HG02870 (cell line): ENCODE data around the gene CAMSAP1.

Experiments
- ATAC-seq: cut with Tn5 transposase; IDR thresholded peaks from one replicate; pipeline ENCODE4 v1.9.1; 2021; ENCODE audit warnings: mild to moderate bottlenecking, moderate library complexity; ENCODE audit not compliant: unreplicated experiment

Gene CAMSAP1

DNA sequence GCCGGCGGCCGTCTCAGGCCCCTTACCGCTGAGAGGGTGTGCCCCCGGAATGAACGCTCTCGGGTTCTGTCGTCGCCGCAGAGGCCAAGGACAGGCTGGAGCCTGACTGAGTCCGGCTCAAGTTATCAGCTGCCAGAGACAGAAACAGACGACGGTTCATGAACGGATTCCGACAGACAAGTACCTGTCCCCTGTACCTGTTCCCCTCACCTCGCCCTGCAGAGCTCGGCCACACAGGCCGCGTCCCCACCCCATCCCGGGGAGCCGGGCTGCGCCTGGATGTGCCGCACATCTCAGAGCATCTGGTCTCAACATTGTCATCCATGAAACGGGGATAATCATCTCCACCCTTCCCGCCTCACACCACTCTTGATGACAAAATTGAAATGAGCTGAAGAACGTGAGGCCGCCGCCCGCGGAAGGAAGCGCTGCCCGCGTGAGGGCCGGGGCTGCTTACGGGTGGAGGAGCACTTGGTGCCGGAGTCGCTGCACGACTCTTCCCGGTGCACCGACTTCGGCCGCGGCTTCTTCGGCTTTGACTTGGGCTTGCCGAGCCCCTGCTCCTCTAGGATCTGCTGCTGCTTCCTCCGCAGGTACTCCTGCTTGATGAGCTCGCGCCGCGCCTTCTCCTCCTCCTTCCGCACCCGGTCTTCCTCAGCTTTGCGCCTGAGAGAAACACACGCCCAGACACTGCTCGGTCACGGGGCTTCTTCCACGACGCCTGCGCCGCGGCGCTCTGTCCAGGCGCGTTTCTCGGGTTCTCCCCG is 89.2 kb downstream of the CAMSAP1 start:
- no peak for ATAC-seq

DNA sequence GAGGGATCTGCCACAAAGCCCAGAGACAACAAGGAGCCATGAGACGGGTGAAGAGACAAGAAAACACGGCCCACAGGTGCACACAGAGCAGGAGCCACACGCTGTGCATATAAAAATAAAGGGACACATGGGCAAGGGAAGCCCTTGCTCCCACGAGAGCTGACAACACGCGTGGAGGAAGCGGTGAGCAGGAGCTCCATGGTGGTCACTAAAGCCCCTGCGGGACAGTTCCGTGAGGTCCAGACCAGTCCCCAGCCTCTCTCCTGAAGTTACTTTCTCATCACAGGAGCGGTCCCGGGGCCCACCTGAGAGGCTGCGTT is 90.7 kb downstream of the CAMSAP1 start:
- ATAC-seq: no peak

DNA sequence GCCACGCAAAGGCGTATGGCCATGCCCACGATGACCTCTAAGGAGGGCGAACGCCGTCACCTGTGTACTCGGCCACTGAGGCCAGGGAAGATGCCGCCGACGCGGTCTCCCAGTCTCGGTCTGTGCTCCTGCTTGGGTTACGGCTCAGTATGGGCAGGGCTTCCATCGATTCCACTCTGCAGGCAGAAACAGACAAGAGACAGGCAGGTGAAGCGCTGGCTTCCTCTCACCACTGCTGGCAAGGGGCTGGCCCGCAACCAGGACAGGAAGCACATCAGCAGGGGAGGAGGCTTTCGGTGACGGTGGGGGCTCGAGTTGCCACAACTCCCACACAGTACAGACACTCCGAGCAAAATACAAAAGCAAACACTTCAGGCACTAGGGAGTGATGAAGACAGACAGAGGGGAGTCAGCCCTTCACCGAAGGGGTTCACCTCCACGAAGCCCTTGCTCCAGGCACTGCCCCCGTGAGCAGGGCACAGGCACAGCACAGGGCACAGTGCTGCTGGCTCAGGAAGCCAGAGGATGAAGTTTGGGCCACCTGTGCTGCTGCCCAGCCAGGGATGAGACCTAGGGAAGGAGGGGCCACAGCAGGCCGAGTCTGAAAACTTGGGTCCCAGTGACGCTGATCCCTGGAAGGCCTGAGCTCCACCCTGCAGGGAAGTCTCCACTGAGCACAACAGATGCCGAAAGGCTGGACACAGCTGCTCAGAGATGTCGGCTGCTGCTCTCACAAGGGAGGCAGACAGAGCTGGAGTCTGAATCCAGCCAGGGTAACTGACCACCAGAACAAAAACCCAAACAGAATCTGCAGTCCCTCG is 91.3 kb downstream of the CAMSAP1 start:
- no peak for ATAC-seq

DNA sequence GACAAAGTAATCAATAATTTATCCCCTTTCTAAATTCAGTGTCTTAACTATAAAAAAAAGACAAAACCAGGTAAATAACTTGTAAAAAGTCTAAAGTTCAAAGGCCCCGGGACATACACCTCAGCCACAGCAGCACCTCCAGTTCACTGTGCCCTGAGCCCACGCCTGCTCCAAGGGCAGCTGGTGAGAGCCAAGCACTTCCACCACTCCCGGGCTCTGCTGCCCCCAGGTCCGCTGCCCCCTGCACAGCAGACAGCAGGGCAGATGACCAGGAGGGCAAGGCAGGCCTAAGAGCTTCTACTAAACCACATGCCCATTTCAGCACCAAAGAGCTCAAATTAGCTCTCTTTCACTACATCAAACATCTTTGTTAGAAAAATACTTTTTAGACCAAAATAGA is 91.9 kb downstream of the CAMSAP1 start:
- no peak for ATAC-seq

DNA sequence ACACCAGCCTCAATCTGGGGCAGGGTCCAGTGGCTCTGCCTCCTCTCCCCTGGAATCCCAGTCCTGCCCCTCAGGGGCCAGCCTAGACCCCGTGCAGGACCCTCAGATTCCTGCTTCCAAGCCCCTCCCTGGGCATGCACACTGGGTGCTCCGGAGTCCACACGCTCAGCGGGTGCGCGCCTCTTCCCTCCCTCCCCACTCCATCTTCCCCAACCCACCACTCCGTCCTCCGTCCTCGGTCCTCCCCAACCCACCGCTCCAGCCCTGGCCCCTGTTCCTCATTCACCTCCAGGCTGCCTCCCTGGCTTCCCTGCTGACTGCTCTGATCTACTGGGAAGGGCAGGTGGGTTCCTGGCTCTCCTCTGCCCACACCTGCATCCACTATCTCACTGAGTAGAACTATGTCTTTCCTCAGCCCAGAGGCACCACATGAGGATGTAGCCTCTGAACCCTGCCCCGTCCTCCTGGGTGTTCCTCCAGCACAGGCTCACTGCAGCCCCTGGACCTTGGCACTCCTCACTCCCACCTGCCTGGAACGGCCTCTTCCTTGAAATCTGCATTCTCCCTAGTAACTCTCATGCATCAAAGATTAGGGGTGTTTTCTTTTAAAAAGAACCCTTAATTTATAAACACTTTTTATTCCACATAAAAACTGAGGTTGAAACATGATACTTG is 92.8 kb downstream of the CAMSAP1 start:
- no peak for ATAC-seq

DNA sequence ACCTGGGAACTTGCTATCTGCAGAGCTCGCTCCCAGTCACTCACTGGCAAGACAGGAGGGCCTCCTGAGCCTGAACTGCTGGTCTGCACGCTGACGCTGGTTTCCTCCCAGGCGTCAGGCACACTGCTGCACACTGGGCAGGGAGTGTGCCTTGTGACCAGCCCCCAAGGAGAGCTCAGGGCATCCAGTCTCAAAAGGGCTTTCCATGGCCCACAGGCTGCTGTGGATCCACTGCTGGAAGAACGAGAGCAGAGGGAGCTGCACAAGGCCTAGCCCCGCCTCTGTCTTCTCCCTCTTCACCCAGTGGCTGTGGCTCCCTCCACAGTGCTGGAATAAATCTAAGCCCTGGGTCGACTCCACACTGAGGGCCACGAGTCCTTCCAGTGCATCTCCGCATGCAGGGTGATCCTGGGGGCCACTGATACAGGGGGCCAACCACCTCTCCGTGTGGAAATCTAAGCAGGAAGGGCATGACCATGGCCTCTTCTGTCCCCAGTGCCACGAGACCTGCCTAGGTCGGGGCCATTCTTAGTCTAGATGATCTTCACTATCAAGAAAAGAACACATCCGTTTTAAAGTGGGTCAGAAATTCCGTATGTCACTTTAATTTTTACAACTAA is 93.6 kb downstream of the CAMSAP1 start:
- no peak for ATAC-seq

DNA sequence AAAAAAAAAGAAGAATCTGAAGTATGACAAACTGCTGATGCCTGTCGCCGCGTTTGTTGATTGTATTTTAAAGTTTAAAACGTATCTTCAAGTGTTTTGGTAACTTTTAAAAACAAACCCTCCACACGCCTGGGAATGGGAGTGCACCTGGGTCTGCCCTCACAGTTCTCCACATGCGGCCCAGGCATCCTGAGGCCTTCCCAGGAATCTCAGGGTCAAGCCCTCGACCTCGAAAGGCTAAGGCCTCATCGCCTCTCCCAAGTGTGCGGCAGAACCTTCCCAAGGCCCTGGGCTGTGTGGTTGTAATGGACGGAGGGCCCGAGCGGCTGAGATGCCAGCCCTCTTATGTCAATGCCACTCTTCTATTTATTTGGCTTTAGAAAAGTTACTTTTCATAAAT is 94.4 kb downstream of the CAMSAP1 start:
- ATAC-seq: no peak

DNA sequence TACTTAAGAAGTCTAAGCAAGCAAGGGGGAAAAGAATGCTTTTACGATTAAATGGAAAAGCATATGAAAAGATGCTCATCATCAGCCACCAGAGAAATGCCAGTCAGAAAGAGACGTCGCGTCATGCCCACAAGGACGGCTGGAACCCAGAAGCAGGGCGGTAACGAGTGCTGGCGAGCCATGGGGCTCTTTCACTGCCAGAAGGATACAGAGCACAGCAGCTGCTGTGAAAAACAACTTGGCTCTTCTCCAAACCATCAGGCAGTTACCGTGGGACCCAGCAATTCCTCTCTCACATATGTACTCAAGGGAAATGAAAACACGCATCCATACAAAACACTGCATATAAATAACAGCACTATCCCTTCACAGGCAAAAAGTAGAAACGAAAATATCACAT is 95.5 kb downstream of the CAMSAP1 start:
- ATAC-seq: no peak

DNA sequence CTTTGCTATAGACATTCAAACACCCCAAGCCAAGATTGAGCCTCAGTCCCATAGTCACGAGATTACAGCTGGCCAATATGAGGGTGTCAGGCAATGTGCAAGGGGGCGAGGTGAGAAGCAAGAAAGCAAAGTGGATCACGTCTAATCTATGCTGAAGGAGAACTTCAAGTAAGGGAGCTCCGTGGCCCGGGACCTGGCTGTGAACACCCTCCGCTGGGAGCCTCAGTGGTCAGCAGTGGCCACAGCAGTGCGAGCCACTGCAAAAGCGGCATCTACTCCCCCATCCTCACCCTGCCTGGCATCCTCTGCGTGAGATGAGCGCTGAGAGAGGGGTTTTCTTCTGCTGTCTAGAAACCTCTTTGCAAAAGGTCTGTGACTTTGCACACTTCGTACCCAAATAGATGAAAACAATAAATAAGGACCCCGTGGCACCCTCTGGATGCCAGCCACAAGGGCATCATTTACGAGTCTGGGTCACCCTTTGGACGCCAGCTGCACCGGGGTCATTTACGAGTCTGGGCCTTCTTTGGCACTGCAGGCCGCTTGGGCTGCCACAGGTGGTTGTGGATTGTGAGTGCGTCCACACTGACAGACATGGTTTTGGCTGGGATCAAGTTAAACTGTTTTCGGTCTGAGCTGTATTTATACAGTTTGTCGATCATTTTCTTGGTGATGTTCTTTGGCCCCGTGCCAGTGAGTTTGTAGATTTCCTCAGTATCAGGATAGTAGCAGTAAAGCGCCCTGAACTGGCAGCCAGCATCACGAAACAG is 96.4 kb downstream of the CAMSAP1 start:
- no peak for ATAC-seq

DNA sequence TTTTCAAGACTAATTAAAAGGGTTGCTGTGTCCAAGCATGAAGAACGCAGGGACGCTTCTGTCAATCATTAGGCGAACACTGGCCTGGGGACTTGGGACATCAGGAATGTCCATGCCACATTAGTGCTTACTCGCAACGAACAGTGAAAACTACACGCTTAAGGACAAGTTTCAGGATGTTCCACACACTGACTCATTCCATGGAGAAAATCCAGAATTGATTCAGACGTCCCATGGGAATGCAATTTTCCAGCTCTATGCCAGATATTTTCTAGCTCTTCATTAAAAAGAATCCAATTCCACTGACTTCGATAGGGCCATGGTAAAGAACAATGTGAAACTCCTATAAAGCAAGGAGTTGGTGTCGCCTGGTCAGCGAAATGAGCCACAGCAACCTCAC is 98.2 kb downstream of the CAMSAP1 start:
- no peak for ATAC-seq

DNA sequence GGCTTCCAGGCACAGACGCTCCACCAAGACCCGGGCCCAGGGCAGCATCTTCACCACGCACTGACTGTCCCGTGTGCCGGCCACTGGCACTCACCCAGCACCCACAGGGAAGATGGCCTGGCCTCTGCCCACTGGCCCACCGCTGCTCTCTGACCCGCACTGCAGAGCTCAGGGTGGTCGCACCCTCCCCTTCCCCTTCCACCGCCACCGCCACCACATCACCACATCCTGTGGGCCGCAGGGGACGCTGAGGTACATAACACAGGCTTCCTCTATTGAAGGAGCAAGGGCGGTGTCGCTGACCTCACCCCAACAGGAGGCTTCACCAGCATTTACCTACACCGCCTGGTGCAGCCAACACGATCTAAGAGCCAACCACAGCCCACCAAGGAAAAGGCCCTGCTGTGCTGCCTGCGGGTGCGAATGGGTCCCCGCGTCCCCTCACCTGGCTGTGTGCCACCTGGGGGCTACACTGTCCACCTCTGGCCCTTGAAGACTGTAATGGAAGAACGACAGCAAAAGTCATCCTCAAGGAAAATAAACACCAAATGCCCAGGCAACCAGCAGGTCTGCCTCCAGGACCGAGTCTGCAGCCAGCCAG is 101.8 kb downstream of the CAMSAP1 start:
- ATAC-seq: no peak

DNA sequence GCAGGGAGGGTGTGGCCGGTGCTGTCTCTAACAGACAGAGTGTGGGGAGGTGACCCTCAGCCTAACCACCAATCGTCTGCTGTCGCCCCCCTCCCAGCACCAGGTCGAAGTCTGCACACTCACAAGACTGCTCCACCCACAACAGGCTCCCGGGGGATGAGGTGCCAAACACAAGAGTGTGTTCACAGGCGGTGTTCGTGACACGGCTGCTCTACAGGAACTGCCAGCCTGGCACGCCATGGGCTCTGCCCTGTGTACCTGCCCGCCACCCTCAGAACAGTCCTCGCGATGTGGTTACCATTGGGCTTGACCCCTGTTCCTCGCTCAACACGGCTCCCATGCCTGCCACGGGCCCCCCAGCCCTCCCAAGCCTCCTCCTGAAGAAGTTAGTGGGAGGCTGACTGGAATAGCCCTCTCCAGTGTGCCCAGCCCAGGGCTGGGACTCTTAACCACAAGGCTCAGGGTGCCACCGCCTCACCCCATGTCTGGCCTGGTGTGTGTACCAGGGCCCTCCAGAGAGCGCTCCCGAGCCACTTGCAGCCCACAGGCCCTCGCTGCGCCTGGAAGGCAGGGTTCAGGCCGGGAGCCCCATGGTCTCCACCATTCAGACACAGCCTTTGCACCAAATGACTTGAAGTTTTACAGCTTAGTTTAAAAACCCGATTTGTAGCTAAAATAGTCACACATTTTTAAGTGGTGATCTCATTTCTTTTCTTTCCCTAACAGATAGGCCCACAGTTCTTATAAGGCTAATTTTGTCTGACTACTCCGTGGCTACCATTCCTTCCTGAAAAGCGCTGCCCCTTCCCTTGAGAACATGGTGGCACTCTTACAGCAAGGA is 102.5 kb downstream of the CAMSAP1 start:
- no peak for ATAC-seq

DNA sequence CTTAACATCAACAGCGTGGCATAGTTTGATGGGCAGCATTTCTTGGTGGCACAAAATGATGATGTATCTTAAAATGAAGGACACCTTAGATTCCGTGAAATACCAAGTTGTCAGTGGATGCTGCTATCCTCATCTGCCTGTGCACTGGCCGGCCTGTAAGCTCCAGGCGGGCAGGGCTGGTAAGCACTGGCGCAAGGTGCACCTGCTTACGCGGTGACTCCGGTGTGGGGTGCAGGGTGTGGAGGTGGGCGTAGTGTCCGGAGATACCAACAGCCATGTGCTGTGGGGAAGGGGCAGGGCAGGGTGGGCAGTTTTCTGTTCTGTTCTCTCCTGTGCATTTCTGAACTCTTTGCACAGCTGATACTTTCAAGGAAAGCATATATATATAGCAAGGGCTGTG is 103.9 kb downstream of the CAMSAP1 start:
- ATAC-seq: no peak

DNA sequence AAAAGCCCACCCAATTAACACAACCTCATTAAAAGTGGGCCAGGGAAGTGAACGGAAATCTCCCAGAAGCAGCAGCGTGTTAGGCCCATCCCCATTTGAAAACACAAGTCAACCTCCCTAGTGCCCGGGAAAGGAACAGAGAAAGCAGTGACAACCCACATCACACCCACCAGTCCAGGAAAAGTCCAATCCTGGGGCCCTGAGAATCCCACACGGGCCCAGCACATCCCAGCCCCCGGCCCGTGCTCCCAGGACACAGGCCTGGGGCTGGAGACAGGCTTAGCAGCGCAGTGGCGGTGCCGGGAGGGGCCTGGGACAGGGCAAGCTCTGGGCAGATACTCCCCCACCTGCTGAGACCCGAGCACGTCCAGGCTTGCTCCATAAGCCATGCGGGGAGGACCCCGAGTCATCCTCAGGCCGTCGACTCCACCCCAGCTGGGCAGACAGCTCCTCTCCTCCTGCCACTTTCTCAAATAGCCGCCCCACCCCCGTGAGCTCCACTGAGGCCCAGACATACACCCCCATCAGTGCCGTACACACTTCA is 104.4 kb downstream of the CAMSAP1 start:
- ATAC-seq: no peak

DNA sequence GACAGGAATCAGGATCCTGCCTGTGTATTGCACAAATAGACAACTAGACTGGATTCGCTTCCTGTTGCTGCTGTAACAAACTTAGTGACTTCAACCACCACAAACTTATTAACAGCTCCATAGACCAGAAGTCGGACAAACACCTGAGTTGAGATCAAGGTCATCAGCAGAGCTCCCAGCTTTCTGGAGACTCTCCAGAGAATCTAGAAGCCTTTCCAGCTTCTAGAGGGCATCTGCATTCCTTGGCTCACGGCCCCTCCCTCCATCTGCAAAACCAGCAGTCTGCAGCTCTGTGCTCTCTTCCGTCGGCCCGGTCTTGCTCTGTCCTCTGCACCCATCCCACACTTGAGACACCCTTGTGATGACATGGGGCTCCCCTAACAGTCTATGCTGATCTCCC is 106.3 kb downstream of the CAMSAP1 start:
- ATAC-seq: no peak

DNA sequence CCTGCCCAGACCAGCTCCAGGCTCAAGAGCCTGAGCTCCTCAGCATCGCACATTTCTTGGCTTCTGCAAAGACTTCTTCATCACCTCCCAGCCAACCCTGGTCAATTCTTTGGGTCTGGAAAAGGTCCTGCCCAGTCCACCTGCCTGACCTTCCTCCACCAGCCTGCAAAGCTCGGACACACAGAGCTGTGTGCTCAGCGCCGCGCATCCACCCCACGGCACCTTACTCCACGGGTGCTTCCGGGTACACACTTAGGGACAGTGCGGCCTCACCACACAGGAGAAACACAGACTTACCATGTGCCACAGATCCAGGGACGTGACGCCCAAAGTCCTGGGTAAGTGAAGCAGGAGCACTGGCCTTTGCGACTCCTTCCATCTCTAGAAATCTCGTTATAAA is 108.1 kb downstream of the CAMSAP1 start:
- ATAC-seq: no peak

DNA sequence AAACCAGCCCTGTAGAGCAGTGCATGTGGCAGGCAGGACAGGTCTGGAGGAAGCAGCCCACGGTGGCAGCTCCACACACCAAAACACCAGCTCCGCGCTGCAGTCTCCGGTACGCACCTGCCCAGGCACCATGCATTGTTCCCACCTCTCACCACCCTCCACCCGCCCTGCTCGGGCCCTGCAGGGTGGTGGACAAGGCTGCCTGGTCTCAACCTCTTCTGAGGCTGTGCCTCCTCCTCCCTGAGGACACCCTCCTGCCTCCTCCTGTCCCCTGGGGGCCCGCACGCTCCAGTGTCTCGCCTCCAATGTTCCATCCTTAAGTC is 109.1 kb downstream of the CAMSAP1 start:
- ATAC-seq: no peak

DNA sequence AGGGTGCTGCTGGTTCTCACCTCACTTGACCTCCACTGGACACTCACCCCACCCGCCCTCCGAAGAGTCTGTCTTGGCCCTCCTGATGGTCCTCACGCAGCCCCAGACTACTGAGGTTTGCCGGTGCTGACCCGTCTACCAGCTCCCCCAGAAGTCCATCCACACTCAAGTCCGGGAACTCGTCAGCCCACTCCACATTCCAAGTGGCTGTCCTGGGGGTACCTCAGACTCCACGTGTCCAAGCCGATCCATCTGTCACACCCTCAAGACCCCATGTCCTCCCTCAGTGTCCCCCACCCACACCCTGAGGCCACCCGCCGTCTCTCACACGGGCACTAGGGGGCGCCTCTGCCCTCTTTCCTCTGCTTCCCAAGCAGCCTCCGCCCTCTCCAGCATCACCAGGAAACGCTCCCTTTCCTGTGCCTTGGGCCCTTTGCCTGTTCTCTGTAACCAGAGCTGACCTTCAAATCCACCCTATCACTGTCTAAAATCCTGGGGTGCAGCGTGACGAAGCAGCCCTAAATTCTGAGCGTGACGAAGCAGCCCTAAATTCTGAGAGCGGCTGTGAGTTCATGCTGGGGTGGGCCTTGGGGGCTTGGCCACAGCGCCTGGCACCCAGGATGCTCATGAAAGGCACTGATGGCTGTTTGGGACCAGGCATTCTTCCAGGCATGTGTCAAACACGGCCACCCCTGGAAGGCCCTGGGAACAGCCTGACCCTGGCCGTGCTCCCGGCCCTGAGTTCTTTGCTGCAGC is 109.7 kb downstream of the CAMSAP1 start:
- no peak for ATAC-seq
